Adrenal gland (tissue), 5 donors: ENCODE results near the gene ST7.

ENCODE experiments used
- POLR2A ChIP-seq, 2 donors: fragments of 450-650 bp; IDR thresholded peaks; one replicate each; pipeline ENCODE4 v1.6.1; 2017; ENCODE audit warnings: antibody characterized with exemption in 2 of 2, mild to moderate bottlenecking in 2 of 2, moderate library complexity in 1 of 2
- TF ChIP-seq, protein P1 (sequence below), 6 experiments: fragments of 450-650 bp in 4 of 6; fragments of 200-600 bp in 2 of 6; sonication (generic) in 1 of 6; IDR thresholded peaks; 1 replicate in 5 of 6; 2 replicates in 1 of 6; pipeline versions ENCODE4 v1.5.1 to v1.8.0; 2016 to 2021; ENCODE audit warnings: antibody characterized with exemption in 6 of 6, mild to moderate bottlenecking in 2 of 6, moderate library complexity in 1 of 6
- donor health status: DM: no; HTN: no; CAD: no.

DNA sequence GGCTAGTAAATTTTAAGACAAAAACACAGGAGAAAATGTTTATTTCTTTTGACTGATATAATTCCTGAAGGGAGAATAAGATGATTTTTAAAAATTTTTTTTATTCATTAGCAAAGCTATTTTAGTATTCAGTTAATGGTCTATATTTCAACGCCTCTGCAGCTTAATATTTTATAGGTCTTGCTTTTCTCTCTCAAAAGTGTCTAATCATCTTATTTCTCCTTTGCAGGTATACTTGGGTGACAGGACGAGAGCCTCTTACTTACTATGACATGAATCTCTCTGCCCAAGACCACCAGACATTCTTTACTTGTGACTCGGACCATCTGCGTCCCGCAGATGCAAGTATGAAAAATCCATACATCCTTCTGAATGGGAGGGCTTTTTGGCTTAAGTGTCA, 177.0 kb downstream of the ST7 start:
- TF ChIP-seq, protein P1, sequence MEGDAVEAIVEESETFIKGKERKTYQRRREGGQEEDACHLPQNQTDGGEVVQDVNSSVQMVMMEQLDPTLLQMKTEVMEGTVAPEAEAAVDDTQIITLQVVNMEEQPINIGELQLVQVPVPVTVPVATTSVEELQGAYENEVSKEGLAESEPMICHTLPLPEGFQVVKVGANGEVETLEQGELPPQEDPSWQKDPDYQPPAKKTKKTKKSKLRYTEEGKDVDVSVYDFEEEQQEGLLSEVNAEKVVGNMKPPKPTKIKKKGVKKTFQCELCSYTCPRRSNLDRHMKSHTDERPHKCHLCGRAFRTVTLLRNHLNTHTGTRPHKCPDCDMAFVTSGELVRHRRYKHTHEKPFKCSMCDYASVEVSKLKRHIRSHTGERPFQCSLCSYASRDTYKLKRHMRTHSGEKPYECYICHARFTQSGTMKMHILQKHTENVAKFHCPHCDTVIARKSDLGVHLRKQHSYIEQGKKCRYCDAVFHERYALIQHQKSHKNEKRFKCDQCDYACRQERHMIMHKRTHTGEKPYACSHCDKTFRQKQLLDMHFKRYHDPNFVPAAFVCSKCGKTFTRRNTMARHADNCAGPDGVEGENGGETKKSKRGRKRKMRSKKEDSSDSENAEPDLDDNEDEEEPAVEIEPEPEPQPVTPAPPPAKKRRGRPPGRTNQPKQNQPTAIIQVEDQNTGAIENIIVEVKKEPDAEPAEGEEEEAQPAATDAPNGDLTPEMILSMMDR (IDR thresholded peaks at IDR 0.05), result no peak
- TF ChIP-seq POLR2A (IDR thresholded peaks at IDR 0.05), result no peak
